Measurements from ENCODE around the gene AGPS.

The AGPS gene

DNA sequence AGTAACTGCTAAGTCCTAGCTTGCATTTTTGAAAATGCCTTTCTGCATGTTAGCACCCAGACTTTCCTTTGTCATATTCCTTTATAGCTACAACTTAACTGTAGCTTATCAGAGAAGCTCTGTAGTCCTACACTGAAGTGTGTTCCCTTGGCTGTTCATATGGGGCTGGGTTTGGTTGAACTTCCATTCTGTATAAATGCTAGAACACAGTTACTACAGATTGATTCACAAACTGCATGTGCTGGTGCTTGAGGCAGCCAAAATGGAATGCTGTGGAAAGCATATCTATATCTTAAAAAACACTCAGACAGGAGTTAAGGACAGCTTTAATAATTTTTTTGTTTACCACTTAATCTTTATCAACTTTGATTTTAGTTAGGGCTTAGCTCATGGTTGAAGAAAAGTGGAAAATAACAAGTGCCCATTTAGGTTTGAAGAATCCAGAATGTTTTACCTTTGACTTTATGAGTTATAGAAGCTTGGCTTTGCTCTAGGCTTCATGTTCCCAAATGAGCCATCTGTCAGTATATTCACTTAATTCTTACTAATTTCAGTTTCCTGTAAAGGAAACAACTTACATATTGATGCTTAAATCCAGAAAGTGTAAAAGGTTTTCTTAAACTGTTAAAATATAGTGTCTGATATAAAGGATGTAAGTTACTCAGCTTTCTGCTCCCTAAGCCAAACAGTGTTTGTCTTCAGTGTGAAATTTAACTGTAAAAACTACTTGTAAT lies 148.9 kb downstream of the AGPS start:
- H3K4me2 ChIP-seq: no peak overlapping the region
- peaks cover 14% of the 10 kb centered on the region for H3K9me3 ChIP-seq
- H3K9ac ChIP-seq: no peak overlapping the region
- no peak overlapping the region for H3K27ac ChIP-seq
- H3K4me1 ChIP-seq: peaks cover 7% of the 10 kb centered on the region; the same call in 1 of the 2 replicates
- H3K4me3 ChIP-seq: no peak overlapping the region
- TF ChIP-seq Cebpa-rat (IDR thresholded peaks at IDR 0.05): no peak
- no peaks in the 10 kb centered on the region for H4K20me1 ChIP-seq
- H3K27me3 ChIP-seq: no peaks in the 10 kb centered on the region
- H3K36me3 ChIP-seq: peaks cover 4% of the 10 kb centered on the region; the same call in 1 of the 2 replicates

DNA sequence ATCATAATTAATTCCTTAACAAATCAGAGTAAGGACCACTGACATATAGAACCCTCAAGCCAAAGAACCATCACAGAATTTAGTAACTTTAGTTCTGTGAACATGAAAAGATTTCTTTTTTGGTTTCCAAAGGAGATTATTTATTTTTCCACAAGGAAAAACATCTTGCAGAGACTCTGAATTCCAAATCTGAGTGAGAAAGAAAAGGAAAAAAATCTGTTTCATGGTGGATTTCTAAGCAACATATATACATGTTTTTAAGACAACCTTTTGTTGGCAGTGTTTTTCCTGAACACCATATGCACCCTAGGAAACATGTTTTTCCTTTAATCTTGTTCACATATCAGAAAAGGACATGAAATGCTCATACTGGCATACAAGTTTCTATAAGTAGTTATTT lies 149.8 kb downstream of the AGPS start:
- TF ChIP-seq Cebpa-rat (IDR thresholded peaks at IDR 0.05): no peak
- Histone ChIP-seq H3K27me3 (no peaks in the 10 kb centered on the region), H3K36me3 (peaks cover 5% of the 10 kb centered on the region; the same call in 1 of the 2 replicates), H3K9me3 (peaks cover 17% of the 10 kb centered on the region), H3K4me2 (no peak overlapping the region), H3K9ac (no peak overlapping the region), H4K20me1 (no peaks in the 10 kb centered on the region), H3K4me1 (peaks cover 17% of the 10 kb centered on the region), H3K27ac (no peak overlapping the region), H3K4me3 (no peak overlapping the region)

- peaks cover 24% of the 10 kb centered on the region for H3K4me1 ChIP-seq
- peaks cover 5% of the 10 kb centered on the region; the same call in 1 of the 2 replicates for H3K36me3 ChIP-seq
- no peak overlapping the region for H3K27ac ChIP-seq
- no peak overlapping the region for H3K4me3 ChIP-seq
- no peak overlapping the region for H3K9ac ChIP-seq
- no peak for TF ChIP-seq Cebpa-rat (IDR thresholded peaks at IDR 0.05)
- no peaks in the 10 kb centered on the region for H3K27me3 ChIP-seq
- H3K9me3 ChIP-seq: peaks cover 17% of the 10 kb centered on the region
- no peaks in the 10 kb centered on the region for H4K20me1 ChIP-seq
- no peak overlapping the region for H3K4me2 ChIP-seq
These were observed 150.6 kb downstream of the AGPS start for GRCh38 chr2:177543007-177543760.

GRCh38 chr2:177545143-177545542 lies 152.6 kb downstream of the AGPS start:
- Histone ChIP-seq H3K9me3 (peaks cover 17% of the 10 kb centered on the region), H3K4me2 (peak overlapping the region; percentile 16), H3K4me1 (peaks cover 35% of the 10 kb centered on the region), H4K20me1 (no peaks in the 10 kb centered on the region), H3K4me3 (no peak overlapping the region), H3K27ac (no peak overlapping the region), H3K36me3 (peaks cover 5% of the 10 kb centered on the region; the same call in 1 of the 2 replicates), H3K27me3 (no peaks in the 10 kb centered on the region), H3K9ac (no peak overlapping the region)
- no peak for TF ChIP-seq Cebpa-rat (IDR thresholded peaks at IDR 0.05)

- Histone ChIP-seq H3K27ac (no peak overlapping the region), H3K9me3 (peaks cover 17% of the 10 kb centered on the region), H3K4me3 (no peak overlapping the region), H3K4me2 (no peak overlapping the region), H3K27me3 (no peaks in the 10 kb centered on the region), H3K36me3 (peaks cover 5% of the 10 kb centered on the region; the same call in 1 of the 2 replicates), H4K20me1 (no peaks in the 10 kb centered on the region), H3K9ac (no peak overlapping the region), H3K4me1 (peaks cover 35% of the 10 kb centered on the region)
- no peak for TF ChIP-seq Cebpa-rat (IDR thresholded peaks at IDR 0.05)
These were observed 153.5 kb downstream of the AGPS start for GRCh38 chr2:177545981-177546585.

GRCh38 chr2:177547122-177547521 lies 154.5 kb downstream of the AGPS start:
- Histone ChIP-seq H3K27ac (no peak overlapping the region), H3K4me3 (no peak overlapping the region), H3K36me3 (peaks cover 5% of the 10 kb centered on the region; the same call in 1 of the 2 replicates), H4K20me1 (no peaks in the 10 kb centered on the region), H3K4me2 (peak overlapping the region; percentile 58; the same call in 1 of the 2 replicates), H3K27me3 (no peaks in the 10 kb centered on the region), H3K9ac (no peak overlapping the region), H3K9me3 (peaks cover 17% of the 10 kb centered on the region), H3K4me1 (peaks cover 37% of the 10 kb centered on the region)
- TF ChIP-seq Cebpa-rat (IDR thresholded peaks at IDR 0.05): no peak

DNA sequence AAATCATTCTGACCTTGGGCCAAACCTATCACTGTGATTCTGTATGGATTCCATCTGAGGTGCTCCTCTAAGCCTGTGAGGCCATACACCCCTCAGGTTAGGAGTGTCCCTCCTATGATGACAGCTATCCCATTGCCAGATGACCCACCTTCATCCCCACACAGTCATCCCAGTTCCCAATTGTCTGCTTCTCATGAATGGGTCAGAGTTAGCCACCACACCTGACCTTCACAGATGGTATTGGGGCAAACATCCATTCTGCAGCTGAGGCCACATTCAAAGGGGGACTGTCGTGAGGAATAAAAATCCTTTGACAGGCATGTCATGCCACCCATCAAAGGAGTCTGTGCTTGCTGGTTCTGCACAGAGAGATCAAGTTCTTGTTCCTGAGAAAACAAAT lies 155.2 kb downstream of the AGPS start:
- peaks cover 17% of the 10 kb centered on the region for H3K9me3 ChIP-seq
- no peak overlapping the region for H3K4me3 ChIP-seq
- no peaks in the 10 kb centered on the region for H3K27me3 ChIP-seq
- no peaks in the 10 kb centered on the region for H4K20me1 ChIP-seq
- no peak overlapping the region for H3K27ac ChIP-seq
- H3K36me3 ChIP-seq: peaks cover 5% of the 10 kb centered on the region; the same call in 1 of the 2 replicates
- H3K4me1 ChIP-seq: peaks cover 40% of the 10 kb centered on the region
- H3K9ac ChIP-seq: no peak overlapping the region
- peak overlapping the region; percentile 58 for H3K4me2 ChIP-seq
- TF ChIP-seq Cebpa-rat (IDR thresholded peaks at IDR 0.05): no peak

DNA sequence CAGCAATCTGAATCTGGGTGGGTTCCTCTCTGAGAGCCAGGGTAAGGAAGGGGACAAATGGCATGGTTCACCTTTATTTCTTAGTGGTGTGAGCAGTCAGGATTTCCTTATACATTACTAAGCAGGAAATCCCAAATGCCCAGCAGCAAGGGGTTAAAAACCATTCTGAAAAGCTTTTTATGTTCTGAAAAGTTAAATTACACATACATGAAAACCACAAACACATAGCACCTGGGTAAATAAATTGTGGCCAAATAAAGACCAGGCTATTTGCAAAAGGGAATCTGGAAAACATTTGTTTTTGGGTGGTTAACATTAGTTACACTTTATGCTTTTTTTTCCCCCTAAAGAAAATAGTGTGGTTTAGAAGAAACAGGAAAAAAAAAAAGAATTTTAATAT lies 156.1 kb downstream of the AGPS start:
- H3K27me3 ChIP-seq: no peaks in the 10 kb centered on the region
- H3K4me3 ChIP-seq: no peak overlapping the region
- H4K20me1 ChIP-seq: no peaks in the 10 kb centered on the region
- peak overlapping the region; percentile 58 for H3K4me2 ChIP-seq
- H3K36me3 ChIP-seq: peaks cover 5% of the 10 kb centered on the region; the same call in 1 of the 2 replicates
- no peak overlapping the region for H3K27ac ChIP-seq
- H3K9ac ChIP-seq: no peak overlapping the region
- no peak for TF ChIP-seq Cebpa-rat (IDR thresholded peaks at IDR 0.05)
- H3K9me3 ChIP-seq: peaks cover 17% of the 10 kb centered on the region
- peaks cover 40% of the 10 kb centered on the region for H3K4me1 ChIP-seq

DNA sequence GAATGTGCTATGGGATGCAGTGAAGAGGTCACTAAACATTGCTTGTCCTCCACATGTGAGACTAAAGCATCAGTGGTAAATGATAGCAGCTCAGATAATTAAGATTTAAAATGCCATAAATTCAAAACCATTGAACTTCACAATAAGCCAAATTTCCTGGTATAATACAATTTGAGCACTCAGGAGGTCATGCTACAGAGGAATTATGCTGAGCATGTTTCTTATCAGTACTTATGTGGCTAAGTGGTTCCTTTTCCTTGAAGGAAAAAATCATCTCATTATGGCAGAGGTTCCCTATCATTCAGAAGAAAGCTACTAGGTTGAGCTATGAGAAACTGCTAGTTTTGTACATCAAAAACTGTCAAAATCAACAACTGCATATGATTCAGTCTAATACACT lies 156.6 kb downstream of the AGPS start:
- Histone ChIP-seq H3K36me3 (peaks cover 5% of the 10 kb centered on the region; the same call in 1 of the 2 replicates), H3K9me3 (peaks cover 17% of the 10 kb centered on the region), H3K9ac (no peak overlapping the region), H3K4me2 (peak overlapping the region; percentile 58), H3K27ac (no peak overlapping the region), H3K4me3 (no peak overlapping the region), H3K4me1 (peaks cover 40% of the 10 kb centered on the region), H4K20me1 (no peaks in the 10 kb centered on the region), H3K27me3 (no peaks in the 10 kb centered on the region)
- no peak for TF ChIP-seq Cebpa-rat (IDR thresholded peaks at IDR 0.05)
